Stimulated activated CD8-positive, alpha-beta memory T cell treated with anti-CD3 and anti-CD28 coated beads, Interleukin-12 subunit alpha, Interleukin-12 subunit beta, amount 100 ng/mL, for 1 hour (primary cell): ENCODE results near the gene ARL8B.

ENCODE experiments used
- DNase-seq: peaks from one replicate; pipeline ENCODE4 v3.0.0-alpha.2; 2020; ENCODE audit warnings: low read depth

ARL8B gene

GRCh38 chr3:5212628-5213573, 90.8 kb downstream of the ARL8B start:
- DNase-seq: no peak

GRCh38 chr3:5213574-5213966, 91.5 kb downstream of the ARL8B start:
- no peak for DNase-seq

- no peak for DNase-seq
Measured at GRCh38 chr3:5214352-5214751, 92.3 kb downstream of the ARL8B start.

GRCh38 chr3:5217824-5218595, 95.9 kb downstream of the ARL8B start:
- no peak for DNase-seq

- DNase-seq: no peak
Measured at GRCh38 chr3:5218815-5219214, 96.7 kb downstream of the ARL8B start.

GRCh38 chr3:5219216-5219615, 97.1 kb downstream of the ARL8B start:
- no peak for DNase-seq

GRCh38 chr3:5220193-5220592, 98.1 kb downstream of the ARL8B start:
- DNase-seq: no peak

- DNase-seq: no peak
Measured at GRCh38 chr3:5220667-5221431, 98.8 kb downstream of the ARL8B start.

GRCh38 chr3:5221701-5222100, 99.6 kb downstream of the ARL8B start:
- no peak for DNase-seq

- DNase-seq: no peak
Measured at GRCh38 chr3:5222283-5223005, 100.4 kb downstream of the ARL8B start.

- DNase-seq: no peak
Measured at GRCh38 chr3:5226783-5227182, 104.7 kb downstream of the ARL8B start.

GRCh38 chr3:5227812-5228211, 105.7 kb downstream of the ARL8B start:
- DNase-seq: no peak

GRCh38 chr3:5229414-5229813, 107.3 kb downstream of the ARL8B start:
- no peak for DNase-seq
